NCI-H146 (cell line): ENCODE results near the gene DNM1L.

ENCODE experiments used
- DNase-seq: peaks from one replicate; lab custom pipeline; 2025; lab: John Stamatoyannopoulos, UW

The DNM1L gene

GRCh38 chr12:32756476-32757066, 77.5 kb downstream of the DNM1L start:
- no peak for DNase-seq

GRCh38 chr12:32757157-32757556, 78.1 kb downstream of the DNM1L start:
- no peak for DNase-seq

- no peak for DNase-seq
Observed at GRCh38 chr12:32761716-32762115, 82.6 kb downstream of the DNM1L start.

- DNase-seq = peak; percentile 8
Observed at GRCh38 chr12:32765906-32766305, 86.8 kb downstream of the DNM1L start.

- no peak for DNase-seq
Observed at GRCh38 chr12:32768518-32768917, 89.4 kb downstream of the DNM1L start.

GRCh38 chr12:32770141-32770540, 91.0 kb downstream of the DNM1L start:
- DNase-seq = no peak

GRCh38 chr12:32773691-32774090, 94.6 kb downstream of the DNM1L start:
- no peak for DNase-seq

- DNase-seq = no peak
Observed at GRCh38 chr12:32776258-32776657, 97.2 kb downstream of the DNM1L start.

GRCh38 chr12:32777159-32777558, 98.1 kb downstream of the DNM1L start:
- DNase-seq = no peak

GRCh38 chr12:32777691-32778175, 98.6 kb downstream of the DNM1L start:
- DNase-seq = no peak

GRCh38 chr12:32780071-32780470, 101.0 kb downstream of the DNM1L start:
- no peak for DNase-seq

- no peak for DNase-seq
Observed at GRCh38 chr12:32783029-32783428, 103.9 kb downstream of the DNM1L start.

- DNase-seq = no peak
Observed at GRCh38 chr12:32785557-32785956, 106.5 kb downstream of the DNM1L start.

GRCh38 chr12:32788405-32788804, 109.3 kb downstream of the DNM1L start:
- DNase-seq = no peak

GRCh38 chr12:32789446-32789845, 110.3 kb downstream of the DNM1L start:
- DNase-seq = no peak

GRCh38 chr12:32789916-32790315, 110.8 kb downstream of the DNM1L start:
- no peak for DNase-seq

- DNase-seq = no peak
Observed at GRCh38 chr12:32794281-32794680, 115.2 kb downstream of the DNM1L start.
